Liver (tissue), 9 donors: Measurements from ENCODE around the gene TCHP. TPM values are rescaled to one million over a fixed set of nuclear protein-coding genes. Genes with fewer than 3 reads are reported as not detected.

Experiments
- DNase-seq: peaks from one replicate; pipeline ENCODE4 v3.0.0-alpha.2; 2017; ENCODE audit warnings: low spot score
- H3K27ac ChIP-seq, 2 donors: one replicate each; pipeline ENCODE4 v1.7.0; 2013; ENCODE audit warnings: inconsistent platforms in 2 of 2, low read length in 2 of 2, control low read depth in 1 of 2, low read depth in 1 of 2, mild to moderate bottlenecking in 1 of 2
- H3K27me3 ChIP-seq, 4 donors: one replicate each; pipeline versions ENCODE4 v1.6.1 to v1.7.0; 2013; ENCODE audit warnings: low read length in 3 of 4, inconsistent platforms in 1 of 4, mild to moderate bottlenecking in 1 of 4, moderate library complexity in 1 of 4; ENCODE audit not compliant: control insufficient read depth in 4 of 4, insufficient read depth in 4 of 4
- H3K36me3 ChIP-seq, 4 donors: one replicate each; pipeline versions ENCODE4 v1.6.1 to v1.7.0; 2013; ENCODE audit warnings: low read length in 3 of 4, mild to moderate bottlenecking in 3 of 4, low read depth in 1 of 4, moderate library complexity in 1 of 4; ENCODE audit not compliant: control insufficient read depth in 4 of 4, insufficient read depth in 3 of 4
- H3K4me1 ChIP-seq, 4 donors: one replicate each; pipeline versions ENCODE4 v1.6.1 to v1.7.0; 2013; ENCODE audit warnings: low read length in 3 of 4, mild to moderate bottlenecking in 3 of 4, moderate library complexity in 1 of 4; ENCODE audit not compliant: control insufficient read depth in 4 of 4, insufficient read depth in 4 of 4
- H3K4me3 ChIP-seq, 3 donors: one replicate each; pipeline versions ENCODE4 v1.6.1 to v1.7.0; 2013; ENCODE audit warnings: low read length in 3 of 3, control low read depth in 1 of 3, low read depth in 1 of 3, mild to moderate bottlenecking in 1 of 3
- H3K9ac ChIP-seq, 2 donors: one replicate each; pipeline ENCODE4 v1.7.0; 2013; ENCODE audit warnings: low read length in 2 of 2, mild to moderate bottlenecking in 2 of 2, moderate library complexity in 2 of 2, control low read depth in 1 of 2, low read depth in 1 of 2
- H3K9me3 ChIP-seq, 4 donors: one replicate each; pipeline versions ENCODE4 v1.6.1 to v1.7.0; 2013; ENCODE audit warnings: low read length in 3 of 4; ENCODE audit not compliant: control insufficient read depth in 4 of 4
- ATF3 ChIP-seq: IDR thresholded peaks from 2 replicates; pipeline ENCODE4 v1.6.1; 2016; ENCODE audit warnings: antibody characterized with exemption
- CTCF ChIP-seq: fragments of 150-350 bp; IDR thresholded peaks from 2 replicates; pipeline ENCODE4 v1.5.1; 2017; ENCODE audit warnings: improper control_type of control experiment, low read depth, low read length; ENCODE audit not compliant: missing input control
- FOXA1 ChIP-seq: IDR thresholded peaks from 2 replicates; pipeline ENCODE4 v1.6.1; 2016; ENCODE audit warnings: antibody characterized with exemption
- FOXA2 ChIP-seq: IDR thresholded peaks from 2 replicates; pipeline ENCODE4 v1.6.1; 2016; ENCODE audit warnings: antibody characterized with exemption
- GABPA ChIP-seq, 2 donors: IDR thresholded peaks in 1 of 2; conservative IDR thresholded peaks in 1 of 2; 2 replicates each; pipeline ENCODE4 v1.6.1; 2016; ENCODE audit warnings: antibody characterized with exemption in 2 of 2, mild to moderate bottlenecking in 1 of 2, moderate library complexity in 1 of 2
- HNF4A ChIP-seq, 2 donors: conservative IDR thresholded peaks; 2 replicates each; pipeline ENCODE4 v1.6.1; 2016; ENCODE audit warnings: antibody characterized with exemption in 2 of 2, mild to moderate bottlenecking in 2 of 2
- HNF4G ChIP-seq: IDR thresholded peaks from 2 replicates; pipeline ENCODE4 v1.6.1; 2016; ENCODE audit warnings: antibody characterized with exemption
- JUND ChIP-seq, 2 donors: IDR thresholded peaks; 2 replicates each; pipeline ENCODE4 v1.6.1; 2016; ENCODE audit warnings: antibody characterized with exemption in 2 of 2
- MAX ChIP-seq: IDR thresholded peaks from 2 replicates; pipeline ENCODE4 v1.6.1; 2016; ENCODE audit warnings: antibody characterized with exemption
- NR2F2 ChIP-seq: IDR thresholded peaks from 2 replicates; pipeline ENCODE4 v1.6.1; 2016; ENCODE audit warnings: antibody characterized with exemption
- RAD21 ChIP-seq, 2 donors: IDR thresholded peaks; 2 replicates each; pipeline ENCODE4 v1.6.1; 2016; ENCODE audit warnings: antibody characterized with exemption in 2 of 2, mild to moderate bottlenecking in 2 of 2
- REST ChIP-seq: IDR thresholded peaks from 2 replicates; pipeline ENCODE4 v1.6.1; 2016; ENCODE audit warnings: antibody characterized with exemption, mild to moderate bottlenecking
- RXRA ChIP-seq, 2 donors: IDR thresholded peaks; 2 replicates each; pipeline ENCODE4 v1.6.1; 2017 to 2018; ENCODE audit warnings: antibody characterized with exemption in 2 of 2, mild to moderate bottlenecking in 1 of 2
- SP1 ChIP-seq: IDR thresholded peaks from 2 replicates; pipeline ENCODE4 v1.6.1; 2018; ENCODE audit warnings: antibody characterized with exemption, mild to moderate bottlenecking
- TAF1 ChIP-seq: conservative IDR thresholded peaks from 2 replicates; pipeline ENCODE4 v1.6.1; 2016; ENCODE audit warnings: antibody characterized with exemption, mild to moderate bottlenecking
- YY1 ChIP-seq: IDR thresholded peaks from 2 replicates; pipeline ENCODE4 v1.6.1; 2016; ENCODE audit warnings: antibody characterized with exemption, mild to moderate bottlenecking
- ZBTB33 ChIP-seq: IDR thresholded peaks from 2 replicates; pipeline ENCODE4 v1.6.1; 2016; ENCODE audit warnings: antibody characterized with exemption
- polyA plus RNA-seq, 2 donors: library from polyadenylated mRNA; stranded (reverse) in 1 of 2; unstranded in 1 of 2; fragments of 200-250 nt in 1 of 2; fragments of >200 nt in 1 of 2; fragmentation: Nextera tagmentation in 1 of 2; extraction: Ambion mirVana in 1 of 2; gene quantifications; one replicate each; pipeline versions ENCODE4 v1.2.1 to v1.2.3, GENCODE V29; 2013 to 2015
- total RNA-seq, 2 donors: library from RNA; depleted of rRNA; stranded (reverse); fragments of >200 nt; gene quantifications; one replicate each; pipeline ENCODE4 v1.2.3, GENCODE V29; 2014
- donor health status: healthy.
- donor health status: healthy.
- donor health status: healthy.
- donor health status: healthy.
- donor health status: healthy.

TCHP gene
- total and polyA plus RNA-seq, 4 donors: 5.0 to 9.8 (median 5.2) TPM

GRCh38 chr12:109876406-109876805 is 23.7 kb upstream of the TCHP start:
- Histone ChIP-seq H3K9me3 (no peaks in the 10 kb centered on the region), H3K4me1 (peaks cover 10 to 19% (median 15%) of the 10 kb centered on the region in 4 donors), H3K9ac (no peak overlapping the region), H3K27me3 (no peaks in the 10 kb centered on the region), H3K36me3 (no peaks in the 10 kb centered on the region), H3K27ac (no peak overlapping the region), H3K4me3 (no peak overlapping the region)
- no peak for TF ChIP-seq FOXA2
- no peak for TF ChIP-seq TAF1
- TF ChIP-seq NR2F2: no peak
- no peak for TF ChIP-seq FOXA1
- no peak for TF ChIP-seq ZBTB33
- no peak for TF ChIP-seq GABPA (IDR thresholded peaks at IDR 0.05 in 1 of 2, conservative IDR thresholded peaks at IDR 0.05 in 1 of 2)
- TF ChIP-seq SP1: no peak
- no peak for TF ChIP-seq ATF3
- no peak for TF ChIP-seq CTCF
- no peak for TF ChIP-seq HNF4G
- no peak for TF ChIP-seq RXRA (IDR thresholded peaks at IDR 0.05)
- no peak for TF ChIP-seq JUND (IDR thresholded peaks at IDR 0.05)
- no peak for TF ChIP-seq REST
- TF ChIP-seq RAD21 (IDR thresholded peaks at IDR 0.05): no peak
- TF ChIP-seq YY1: no peak
- TF ChIP-seq MAX: no peak
- TF ChIP-seq HNF4A (conservative IDR thresholded peaks at IDR 0.05): no peak
- DNase-seq: no peak
